ENCODE results near the gene GLRA3. TPM values are rescaled to one million over a fixed set of nuclear protein-coding genes. Genes with fewer than 3 reads are reported as not detected.
"Not testable (repeated sequence)": the region's sequence is repeated elsewhere in the genome, so short reads cannot be mapped to it uniquely, and the experiment has no call there.

The GLRA3 gene
- total RNA-seq: not detected
- long read RNA-seq: 0 reads

GRCh38 chr4:174828845-174829701, at the start of gene GLRA3:
TSS of gene GLRA3 (minus strand) at chr4:174829247. CDS start at chr4:174828811, 436 bp downstream.
- ATAC-seq (peak; percentile 92), DNase-seq (peak; percentile 80)
- Histone ChIP-seq H3K4me1 (no peaks in the 10 kb centered on the region), H3K27ac (no peak within 1 kb of the TSS), H3K9me3 (no peaks in the 10 kb centered on the region), H3K36me3 (no peaks in the 10 kb centered on the region), H3K27me3 (peaks cover 8% of the 10 kb centered on the region), H3K4me3 (peak within 1 kb of the TSS; percentile 28)
- TF ChIP-seq CTCF (IDR thresholded peaks at IDR 0.05): no peak
- intact Hi-C loops (cut with DNase I): no loop called here

- Histone ChIP-seq H3K9me3 (no peaks in the 10 kb centered on the region), H3K36me3 (no peaks in the 10 kb centered on the region), H3K27me3 (no peaks in the 10 kb centered on the region), H3K27ac (no peak overlapping the region), H3K4me1 (no peaks in the 10 kb centered on the region), H3K4me3 (no peak overlapping the region)
- DNase-seq (no peak), ATAC-seq (no peak)
- no peak for TF ChIP-seq CTCF (IDR thresholded peaks at IDR 0.05)
- intact Hi-C loops (cut with DNase I): no loop called here
These were observed 45.9 kb upstream of the GLRA3 start for GRCh38 chr4:174874898-174875297.

- peak; percentile 34 for ATAC-seq
- H3K27ac ChIP-seq: no peak overlapping the region
- no peaks in the 10 kb centered on the region for H3K36me3 ChIP-seq
- H3K9me3 ChIP-seq: no peaks in the 10 kb centered on the region
- H3K4me3 ChIP-seq: no peak overlapping the region
- DNase-seq: no peak
- TF ChIP-seq CTCF (IDR thresholded peaks at IDR 0.05): no peak
- intact Hi-C loops (cut with DNase I): no loop called here
- no peaks in the 10 kb centered on the region for H3K27me3 ChIP-seq
- no peaks in the 10 kb centered on the region for H3K4me1 ChIP-seq
These were observed 44.9 kb upstream of the GLRA3 start for GRCh38 chr4:174873931-174874330.

GRCh38 chr4:174873146-174873545, 44.1 kb upstream of the GLRA3 start:
- H3K27me3 ChIP-seq; H3K27ac ChIP-seq; H3K9me3 ChIP-seq; ATAC-seq; H3K4me3 ChIP-seq; H3K4me1 ChIP-seq; H3K36me3 ChIP-seq; DNase-seq; intact Hi-C loops (cut with DNase I): not testable (repeated sequence)

- DNase-seq: no peak
- ATAC-seq: peak; percentile 48
- TF ChIP-seq CTCF (IDR thresholded peaks at IDR 0.05): no peak
- intact Hi-C loops (cut with DNase I): no loop called here
- no peaks in the 10 kb centered on the region for H3K9me3 ChIP-seq
- no peaks in the 10 kb centered on the region for H3K4me1 ChIP-seq
- H3K36me3 ChIP-seq: no peaks in the 10 kb centered on the region
- no peaks in the 10 kb centered on the region for H3K27me3 ChIP-seq
- H3K27ac ChIP-seq: no peak overlapping the region
- H3K4me3 ChIP-seq: no peak overlapping the region
These were observed 42.4 kb upstream of the GLRA3 start for GRCh38 chr4:174871407-174871806.

GRCh38 chr4:174870311-174870710, 41.3 kb upstream of the GLRA3 start:
- H3K27me3 ChIP-seq: no peaks in the 10 kb centered on the region
- no peak for ATAC-seq
- no peak overlapping the region for H3K4me3 ChIP-seq
- H3K9me3 ChIP-seq: no peaks in the 10 kb centered on the region
- DNase-seq: no peak
- no peaks in the 10 kb centered on the region for H3K36me3 ChIP-seq
- TF ChIP-seq CTCF (IDR thresholded peaks at IDR 0.05): no peak
- intact Hi-C loops (cut with DNase I): no loop called here
- H3K4me1 ChIP-seq: no peaks in the 10 kb centered on the region
- H3K27ac ChIP-seq: no peak overlapping the region
